H1 (cell line): ENCODE results near the gene NSA2. TPM values are rescaled to one million over a fixed set of nuclear protein-coding genes. Genes with fewer than 3 reads are reported as not detected.

Experiments used
- CTCF ChIA-PET: fragments of 300-600 bp; sonication (Branson Sonifier 250); formaldehyde crosslinking; loops from one replicate; lab custom pipeline; 2021; ENCODE audit not compliant: partially characterized antibody; lab: Charles Lee
- POLR2A ChIA-PET: fragments of 300-600 bp; sonication (Branson Sonifier 250); formaldehyde crosslinking; loops from one replicate; lab custom pipeline; 2021; ENCODE audit warnings: inconsistent platforms; ENCODE audit not compliant: partially characterized antibody; lab: Charles Lee
- DNase-seq, 2 experiments: peaks; one replicate each; pipeline versions ENCODE4 v3.0.0 to v3.0.0-alpha.2; 2010 to 2022; ENCODE audit warnings: low spot score in 2 of 2, low read depth in 1 of 2, mixed read lengths in 1 of 2
- FAIRE-seq: peaks from 2 replicates; lab custom pipeline; 2011; peaks lifted over from hg19 to GRCh38; lab: Jason Lieb, UNC
- H2AFZ ChIP-seq: 2 replicates; pipeline ENCODE4 v1.8.1; 2012; ENCODE audit warnings: low read length, inconsistent platforms
- H2AK5ac ChIP-seq: 2 replicates; pipeline ENCODE4 v1.6.1; 2013; ENCODE audit warnings: low read depth, low read length
- H2BK120ac ChIP-seq: replicated peaks from 2 replicates; pipeline ENCODE3; 2013; ENCODE audit warnings: low read depth, low read length, inconsistent platforms
- H2BK12ac ChIP-seq: 2 replicates; pipeline ENCODE4 v1.6.1; 2013; ENCODE audit warnings: low read depth, low read length
- H2BK15ac ChIP-seq: 2 replicates; pipeline ENCODE4 v1.6.1; 2013; ENCODE audit warnings: low read length
- H2BK20ac ChIP-seq: 2 replicates; pipeline ENCODE4 v1.6.1; 2013; ENCODE audit warnings: low read length
- H2BK5ac ChIP-seq: 2 replicates; pipeline ENCODE4 v1.6.1; 2013; ENCODE audit warnings: low read depth, low read length
- H3K14ac ChIP-seq: 2 replicates; pipeline ENCODE4 v1.6.1; 2013; ENCODE audit warnings: inconsistent platforms; ENCODE audit not compliant: insufficient read length
- H3K18ac ChIP-seq: 2 replicates; pipeline ENCODE4 v1.6.1; 2013; ENCODE audit warnings: low read length; ENCODE audit errors: extremely low read depth
- H3K23ac ChIP-seq: 2 replicates; pipeline ENCODE4 v1.6.1; 2013; ENCODE audit warnings: inconsistent platforms; ENCODE audit not compliant: insufficient read length
- H3K23me2 ChIP-seq: 2 replicates; pipeline ENCODE4 v1.6.1; 2013; ENCODE audit warnings: low read depth, low read length
- H3K27ac ChIP-seq: 2 replicates; pipeline ENCODE4 v1.6.1; 2011; ENCODE audit warnings: low read depth, low read length, inconsistent platforms
- H3K27me3 ChIP-seq, 4 experiments: replicated peaks in 1 of 4; 1 replicate in 1 of 4; 2 replicates in 3 of 4; pipeline versions ENCODE4 v1.6.1 to v1.8.1; 2011 to 2013; ENCODE audit warnings: low read length in 3 of 4, mild to moderate bottlenecking in 3 of 4, inconsistent platforms in 2 of 4, mixed read lengths in 2 of 4, moderate library complexity in 1 of 4; ENCODE audit not compliant: control insufficient read depth in 3 of 4, insufficient read depth in 3 of 4; ENCODE audit errors: extremely low read depth in 1 of 4
- H3K36me3 ChIP-seq, 4 experiments: 2 replicates each; pipeline versions ENCODE4 v1.6.1 to v1.8.1; 2011 to 2013; ENCODE audit warnings: mild to moderate bottlenecking in 4 of 4, low read length in 3 of 4, moderate library complexity in 2 of 4, control low read depth in 1 of 4, inconsistent platforms in 1 of 4; ENCODE audit not compliant: insufficient read depth in 4 of 4, control insufficient read depth in 2 of 4
- H3K4ac ChIP-seq: replicated peaks from 2 replicates; pipeline ENCODE3; 2013; ENCODE audit warnings: low read length, low read depth, mixed read lengths, inconsistent platforms; ENCODE audit not compliant: insufficient read length
- H3K4me1 ChIP-seq, 4 experiments: replicated peaks in 1 of 4; 1 replicate in 1 of 4; 2 replicates in 3 of 4; pipeline versions ENCODE4 v1.6.1 to v1.8.1; 2011 to 2013; ENCODE audit warnings: low read length in 3 of 4, inconsistent platforms in 2 of 4, mixed read lengths in 1 of 4; ENCODE audit not compliant: insufficient read depth in 4 of 4, control insufficient read depth in 3 of 4
- H3K4me2 ChIP-seq, 2 experiments: 2 replicates each; pipeline versions ENCODE4 v1.6.1 to v1.8.1; 2011 to 2013; ENCODE audit warnings: low read depth in 2 of 2, low read length in 2 of 2, control low read depth in 1 of 2, inconsistent platforms in 1 of 2, mild to moderate bottlenecking in 1 of 2; ENCODE audit not compliant: insufficient read depth in 1 of 2
- H3K4me3 ChIP-seq, 4 experiments: fragments of 200-600, 300-600 bp in 1 of 4; sonication (generic), shearing (Covaris generic), sonication (Bioruptor Twin) in 1 of 4; 2 replicates each; pipeline versions ENCODE4 v1.5.1 to v1.8.1; 2011 to 2016; ENCODE audit warnings: low read length in 4 of 4, low read depth in 3 of 4, control low read depth in 2 of 4, inconsistent platforms in 2 of 4, mild to moderate bottlenecking in 2 of 4, mixed read lengths in 1 of 4, moderate library complexity in 1 of 4; ENCODE audit not compliant: insufficient read depth in 2 of 4; ENCODE audit errors: extremely low read depth in 1 of 4
- H3K56ac ChIP-seq: replicated peaks from 2 replicates; pipeline ENCODE3; 2013; ENCODE audit warnings: low read depth, mild to moderate bottlenecking, mixed read lengths, low read length, inconsistent platforms; ENCODE audit not compliant: insufficient read length
- H3K79me1 ChIP-seq: 2 replicates; pipeline ENCODE4 v1.6.1; 2013; ENCODE audit warnings: low read depth, low read length, control low read depth
- H3K79me2 ChIP-seq, 2 experiments: 2 replicates each; pipeline versions ENCODE4 v1.6.1 to v1.8.1; 2012 to 2013; ENCODE audit warnings: low read length in 2 of 2, mild to moderate bottlenecking in 2 of 2, inconsistent platforms in 1 of 2; ENCODE audit not compliant: insufficient read depth in 2 of 2, control insufficient read depth in 1 of 2
- H3K9ac ChIP-seq, 4 experiments: replicated peaks in 1 of 4; 1 replicate in 1 of 4; 2 replicates in 3 of 4; pipeline versions ENCODE4 v1.6.1 to v1.8.1; 2011 to 2013; ENCODE audit warnings: low read depth in 3 of 4, low read length in 3 of 4, control low read depth in 2 of 4, mild to moderate bottlenecking in 2 of 4, moderate library complexity in 2 of 4, inconsistent platforms in 1 of 4; ENCODE audit errors: extremely low read depth in 1 of 4
- H3K9me3 ChIP-seq, 2 experiments: 2 replicates each; pipeline versions ENCODE4 v1.6.1 to v1.8.1; 2012 to 2013; ENCODE audit warnings: mild to moderate bottlenecking in 2 of 2, moderate library complexity in 2 of 2, control low read depth in 1 of 2, inconsistent platforms in 1 of 2, low read depth in 1 of 2, low read length in 1 of 2, mixed read lengths in 1 of 2; ENCODE audit not compliant: insufficient read depth in 2 of 2
- H4K20me1 ChIP-seq, 2 experiments: replicated peaks in 1 of 2; 2 replicates each; pipeline versions ENCODE3 to v1.8.1; 2011 to 2013; ENCODE audit warnings: inconsistent platforms in 2 of 2, low read length in 2 of 2, mild to moderate bottlenecking in 1 of 2; ENCODE audit not compliant: insufficient read depth in 2 of 2, control insufficient read depth in 1 of 2
- H4K5ac ChIP-seq: 2 replicates; pipeline ENCODE4 v1.6.1; 2013; ENCODE audit warnings: low read length, low read depth, mixed read lengths, inconsistent platforms; ENCODE audit not compliant: insufficient read length
- H4K8ac ChIP-seq: 2 replicates; pipeline ENCODE4 v1.8.0; 2013; ENCODE audit warnings: mild to moderate bottlenecking, moderate library complexity, low read length, inconsistent platforms; ENCODE audit not compliant: insufficient read depth; ENCODE audit errors: extremely low read depth
- H4K91ac ChIP-seq: replicated peaks from 2 replicates; pipeline ENCODE3; 2013; ENCODE audit warnings: low read length, mixed read lengths, inconsistent platforms; ENCODE audit not compliant: insufficient read length
- ATF3 ChIP-seq: IDR thresholded peaks from 2 replicates; pipeline ENCODE4 v1.6.1; 2011; ENCODE audit warnings: low read depth, mild to moderate bottlenecking, low read length; ENCODE audit not compliant: insufficient read depth
- GABPA ChIP-seq: IDR thresholded peaks from 2 replicates; pipeline ENCODE4 v1.6.1; 2011; ENCODE audit warnings: mild to moderate bottlenecking, low read length, moderate library complexity, borderline replicate concordance; ENCODE audit not compliant: insufficient read depth
- MAFK ChIP-seq: IDR thresholded peaks from 2 replicates; pipeline ENCODE4 v1.6.1; 2012; ENCODE audit warnings: low read depth, mild to moderate bottlenecking, improper control_type of control experiment, low read length
- SP1 ChIP-seq: IDR thresholded peaks from 2 replicates; pipeline ENCODE4 v1.6.1; 2011; ENCODE audit warnings: low read depth, low read length
- SRF ChIP-seq: IDR thresholded peaks from 2 replicates; pipeline ENCODE4 v1.6.1; 2011; ENCODE audit warnings: mild to moderate bottlenecking, low read depth, low read length, moderate library complexity
- WGBS, 2 experiments: shearing (Covaris generic) in 1 of 2; methylation state at CpG; one replicate each; pipeline versions ENCODE4 v1.1.6 to v1.1.7; 2013 to 2015; ENCODE audit warnings: low lambda C conversion rate in 2 of 2, mixed read lengths in 2 of 2, inconsistent platforms in 1 of 2, low coverage in 1 of 2, missing lambda C conversion rate in 1 of 2; ENCODE audit not compliant: insufficient replicate concordance in 2 of 2, insufficient coverage in 1 of 2, insufficient read length in 1 of 2; ENCODE audit errors: extremely low coverage in 1 of 2, missing lambda C conversion rate in 1 of 2; 5-methylcytosine and 5-hydroxymethylcytosine counted together
- long read RNA-seq, 2 experiments: library from RNA in 1 of 2; library from capped mRNA in 1 of 2; stranded (forward); transcript quantifications; one replicate each; pipeline ENCODE4 v2.0.0, GENCODE V29; 2021; ENCODE audit warnings: inconsistent platforms in 1 of 2
- polyA minus RNA-seq, 3 experiments: library from RNA; depleted of rRNA, polyadenylated mRNA; stranded (reverse); fragments of >200 nt; gene quantifications; 1 replicate in 2 of 3; 2 replicates in 1 of 3; pipeline ENCODE4 v1.2.3, GENCODE V29; 2011
- polyA plus RNA-seq, 7 experiments: library from polyadenylated mRNA; depleted of rRNA in 3 of 7; stranded (reverse) in 5 of 7; unstranded in 2 of 7; fragments of >200 nt in 5 of 7; fragments of 200-250 nt in 2 of 7; gene quantifications; 1 replicate in 5 of 7; 2 replicates in 1 of 7; 4 replicates in 1 of 7; pipeline versions ENCODE4 v1.2.1 to v1.2.3, GENCODE V29; 2011 to 2013; ENCODE audit warnings: missing spikeins in 2 of 7, mixed read lengths in 2 of 7
- total RNA-seq: library from RNA; stranded (reverse); fragmentation: NEBNext Ultra II Directional; extraction: Animal tissue kit (Norgen Biotek cat#: 25700); gene quantifications from 2 replicates; pipeline ENCODE4 v1.2.1, GENCODE V29; 2021
- TF ChIP-seq, protein P1 (sequence below): IDR thresholded peaks from 2 replicates; pipeline ENCODE4 v1.6.1; 2011; ENCODE audit warnings: low read length, improper control_type of control experiment

Gene NSA2
- total RNA-seq: 66.6 and 68.7 TPM in 2 replicates
- 8.7 and 17.0 TPM in 2 replicates for polyA plus RNA-seq (2011; rRNA removed)
- 70.0 TPM for polyA plus RNA-seq (2011; cell fraction: cytosol; rRNA removed)
- polyA plus RNA-seq (2011; cell fraction: nucleus; rRNA removed): 15.3 TPM
- 48.2 to 62.8 TPM (median 51.4 TPM) in 4 replicates for polyA plus RNA-seq (2012, experiment 1 of 2)
- 4.8 TPM for polyA plus RNA-seq (2012, experiment 2 of 2)
- 121 TPM for polyA plus RNA-seq (2013, experiment 1 of 2)
- 113 TPM for polyA plus RNA-seq (2013, experiment 2 of 2)
- 3.7 and 4.8 TPM in 2 replicates for polyA minus RNA-seq (2011; rRNA and poly(A)+ RNA removed)
- 20.0 TPM for polyA minus RNA-seq (2011; cell fraction: cytosol; rRNA and poly(A)+ RNA removed)
- polyA minus RNA-seq (2011; cell fraction: nucleus; rRNA and poly(A)+ RNA removed): 21.6 TPM
- long read RNA-seq, experiment 1, full-length matches to known transcripts: 70 of 124 reads
- long read RNA-seq, experiment 1, partial matches to known transcripts: 49 of 124 reads
- long read RNA-seq, experiment 1, other reads (novel, unspliced or antisense): 5 of 124 reads
- long read RNA-seq, experiment 2, full-length matches to known transcripts: 119 of 130 reads
- long read RNA-seq, experiment 2, partial matches to known transcripts: 4 of 130 reads
- long read RNA-seq, experiment 2, other reads (novel, unspliced or antisense): 7 of 130 reads

DNA sequence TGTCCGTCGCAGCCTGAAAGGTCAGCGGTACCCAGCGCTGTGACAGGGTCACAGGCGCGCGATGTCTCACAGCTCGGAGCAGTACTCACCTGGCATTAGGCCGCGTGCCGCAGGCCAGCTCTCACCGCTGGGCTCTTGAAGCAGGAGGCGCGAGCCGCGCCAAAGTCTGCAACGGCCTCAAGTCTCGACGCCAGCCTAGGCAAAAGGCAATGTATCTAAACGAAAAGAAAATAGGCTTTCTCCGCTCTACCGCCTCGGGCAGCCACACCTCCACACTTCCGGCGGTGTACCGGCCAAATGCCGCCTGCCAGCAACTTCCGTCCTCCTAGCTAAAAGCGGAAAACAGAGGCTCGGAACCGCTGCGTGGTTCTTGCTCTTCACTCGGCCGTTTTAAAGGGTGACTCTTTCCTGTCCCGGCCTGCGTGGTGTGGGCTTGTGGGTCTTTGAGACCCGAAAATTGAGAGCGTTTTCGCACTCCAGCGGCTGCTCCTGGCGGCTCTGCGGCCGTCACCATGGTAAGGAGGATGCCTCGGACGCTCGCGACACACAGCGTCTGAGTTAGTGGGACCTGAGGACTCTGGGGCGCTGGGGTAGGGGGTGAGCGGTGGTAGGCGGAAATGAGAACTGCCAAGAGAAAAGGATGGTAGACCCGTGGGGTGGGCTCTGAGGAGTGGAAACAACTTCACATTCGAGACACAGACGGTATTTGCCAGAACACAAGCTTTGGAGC is at the start of gene NSA2, which contains the start of gene GFM2:
Gene NSA2 (plus strand): TSS at position 401 of the 730 bp plus-strand sequence. CDS start 112 bp downstream, at position 513.
Gene GFM2 (minus strand): TSS at position 269 of the 730 bp plus-strand sequence. CDS start 3,375 bp downstream, outside the sequence.
- CTCF ChIA-PET: interaction anchor here (1.1 to 2.7 kb wide), 12 partner anchors 7 to 168 kb away, joined by 3 to 10 read pairs (median 5); no protein-coding TSS in a partner anchor
- FAIRE-seq: no peak
- TF ChIP-seq, protein P1, sequence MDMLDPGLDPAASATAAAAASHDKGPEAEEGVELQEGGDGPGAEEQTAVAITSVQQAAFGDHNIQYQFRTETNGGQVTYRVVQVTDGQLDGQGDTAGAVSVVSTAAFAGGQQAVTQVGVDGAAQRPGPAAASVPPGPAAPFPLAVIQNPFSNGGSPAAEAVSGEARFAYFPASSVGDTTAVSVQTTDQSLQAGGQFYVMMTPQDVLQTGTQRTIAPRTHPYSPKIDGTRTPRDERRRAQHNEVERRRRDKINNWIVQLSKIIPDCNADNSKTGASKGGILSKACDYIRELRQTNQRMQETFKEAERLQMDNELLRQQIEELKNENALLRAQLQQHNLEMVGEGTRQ: peak; percentile 29; the same call in 1 of the 2 replicates
- TF ChIP-seq MAFK (no peak), ATF3 (no peak), SRF (peak; percentile 52), GABPA (peak; percentile 100), SP1 (peak; percentile 88)

More for the DNA sequence above, at the start of gene NSA2, which contains the start of gene GFM2:
- Histone ChIP-seq H4K20me1 (peaks cover 0 to 3% of the 10 kb centered on the region in 2 experiments), H2AK5ac (no peak within 1 kb of the TSS), H3K79me1 (peaks cover 3% of the 10 kb centered on the region; the same call in 1 of the 2 replicates), H3K18ac (0 out of 2 replicates have a peak within 1 kb of the TSS, but pooled peaks have one; percentile 11), H3K4ac (no peak within 1 kb of the TSS), H3K27me3 (no peaks in the 10 kb centered on the region), H3K4me3 (peak within 1 kb of the TSS; percentile 86 to 100 (median 93)), H2BK5ac (no peak within 1 kb of the TSS), H3K9me3 (no peaks in the 10 kb centered on the region), H4K8ac (peak within 1 kb of the TSS; percentile 97), H3K79me2 (peaks cover 12 to 45% of the 10 kb centered on the region in 2 experiments), H3K23me2 (no peaks in the 10 kb centered on the region; the same call in 1 of the 2 replicates), H3K4me2 (peak within 1 kb of the TSS; percentile 84 to 97), H4K91ac (no peak within 1 kb of the TSS), H3K36me3 (peaks cover 0 to 29% (median 15%) of the 10 kb centered on the region in 4 experiments; a peak in 7 of 8 replicates), H2BK20ac (no peak within 1 kb of the TSS), H3K4me1 (peaks cover 0 to 4% (median 2%) of the 10 kb centered on the region in 4 experiments; a peak in 2 of 7 replicates), H3K9ac (peak within 1 kb of the TSS; percentile 54 to 73 (median 70)), H2BK120ac (no peak within 1 kb of the TSS), H3K27ac (peak within 1 kb of the TSS; percentile 31; the same call in 1 of the 2 replicates), H4K5ac (peak within 1 kb of the TSS; percentile 69), H2AFZ (peak within 1 kb of the TSS; percentile 95), H2BK15ac (no peak within 1 kb of the TSS; the same call in 1 of the 2 replicates), H3K14ac (no peak within 1 kb of the TSS), H3K23ac (no peak within 1 kb of the TSS), H3K56ac (no peak within 1 kb of the TSS), H2BK12ac (no peak within 1 kb of the TSS)
- POLR2A ChIA-PET: interaction anchor here (0.7 to 1.5 kb wide), 4 partner anchors 8 to 643 kb away, joined by 3 to 8 read pairs (median 6); partner anchors contain the start of gene FAM169A
- WGBS, 2 experiments: 1% methylated on average over 51 of the region's 54 CpGs; no CpG with 5 or more reads in 1 of the 2 experiments
- peak; percentile 84 to 95 for DNase-seq
